Calu3 (cell line): ENCODE results near the gene DUSP16. TPM values are rescaled to one million over a fixed set of nuclear protein-coding genes. Genes with fewer than 3 reads are reported as not detected.

ENCODE experiments used
- BruUV-seq: library from RNA; stranded (reverse); fragments of 400-500 nt; replicated peaks from 2 replicates; lab custom pipeline; 2021; lab: Mats Ljungman, UMichigan
- CTCF ChIA-PET: fragments of 300-600 bp; sonication (Branson Sonifier 250); formaldehyde crosslinking; loops from one replicate; lab custom pipeline; 2022; ENCODE audit warnings: antibody characterized with exemption; lab: Charles Lee
- DNase-seq: peaks from one replicate; pipeline ENCODE4 v3.0.0; 2022
- H3K27ac Mint-ChIP-seq: one replicate; pipeline ENCODE4 v1.8.0; 2022; ENCODE audit warnings: mixed read lengths; ENCODE audit not compliant: unreplicated experiment
- H3K27me3 Mint-ChIP-seq: one replicate; pipeline ENCODE4 v1.8.0; 2022; ENCODE audit warnings: mixed read lengths; ENCODE audit not compliant: unreplicated experiment
- H3K36me3 Mint-ChIP-seq: one replicate; pipeline ENCODE4 v1.8.0; 2022; ENCODE audit warnings: mild to moderate bottlenecking, moderate library complexity, mixed read lengths; ENCODE audit not compliant: insufficient read depth, unreplicated experiment
- H3K4me1 Mint-ChIP-seq: one replicate; pipeline ENCODE4 v1.8.0; 2022; ENCODE audit warnings: mild to moderate bottlenecking, low read depth, mixed read lengths; ENCODE audit not compliant: unreplicated experiment
- H3K4me3 Mint-ChIP-seq: one replicate; pipeline ENCODE4 v1.8.0; 2022; ENCODE audit warnings: mild to moderate bottlenecking, low read depth, moderate library complexity, mixed read lengths; ENCODE audit not compliant: unreplicated experiment
- H3K9me3 Mint-ChIP-seq: one replicate; pipeline ENCODE4 v1.8.0; 2022; ENCODE audit warnings: low read depth, mixed read lengths; ENCODE audit not compliant: unreplicated experiment
- intact Hi-C: fragments of 100-400 bp; cut with micrococcal nuclease; formaldehyde crosslinking; loops from one replicate; pipeline ENCODE4 v1.10.0; 2022; ENCODE audit not compliant: unreplicated experiment
- total RNA-seq: library from RNA; stranded (reverse); gene quantifications from 2 replicates; pipeline ENCODE4 v1.2.3, GENCODE V29; 2022
- TF ChIP-seq, protein P1 (sequence below): fragments of 200-600 bp; IDR thresholded peaks from one replicate; pipeline ENCODE4 v1.8.0; 2022; ENCODE audit warnings: antibody characterized with exemption; ENCODE audit not compliant: unreplicated experiment

Gene DUSP16
- total RNA-seq, 1 experiment from 2014 or later, result 25.8 TPM

DNA sequence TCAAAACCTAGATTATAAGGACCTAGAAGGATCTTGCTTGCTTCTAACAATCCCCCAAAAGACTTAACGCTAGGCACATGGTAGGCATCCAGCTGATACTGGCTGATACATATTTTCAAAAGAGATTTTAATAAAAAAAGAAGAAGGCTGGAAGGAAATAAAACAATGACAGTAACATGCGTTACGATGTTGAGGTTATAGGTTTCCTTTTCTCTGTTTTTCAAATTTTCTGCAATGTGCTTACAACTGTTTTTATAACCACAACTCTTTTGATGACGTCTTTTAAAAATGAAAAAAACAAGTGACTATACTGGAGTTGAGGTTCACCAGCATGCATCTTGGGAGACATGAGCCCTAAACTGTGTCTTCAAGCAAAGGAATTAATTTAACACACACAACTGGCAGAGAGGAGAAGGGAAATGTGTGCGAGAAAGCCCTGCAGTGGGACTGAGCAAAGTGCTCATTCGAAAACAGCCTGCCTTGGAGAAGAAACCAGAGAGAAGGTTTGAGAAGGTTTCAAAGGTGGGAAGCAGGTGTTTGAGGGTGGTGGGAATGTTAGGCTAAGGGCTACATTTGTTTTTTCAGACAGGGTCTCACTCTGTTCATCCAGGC, 80.4 kb downstream of the DUSP16 start:
- intact Hi-C loops, result no loop called here
- H3K36me3 Mint-ChIP-seq, result no peaks in the 10 kb centered on the region
- TF ChIP-seq, protein P1, sequence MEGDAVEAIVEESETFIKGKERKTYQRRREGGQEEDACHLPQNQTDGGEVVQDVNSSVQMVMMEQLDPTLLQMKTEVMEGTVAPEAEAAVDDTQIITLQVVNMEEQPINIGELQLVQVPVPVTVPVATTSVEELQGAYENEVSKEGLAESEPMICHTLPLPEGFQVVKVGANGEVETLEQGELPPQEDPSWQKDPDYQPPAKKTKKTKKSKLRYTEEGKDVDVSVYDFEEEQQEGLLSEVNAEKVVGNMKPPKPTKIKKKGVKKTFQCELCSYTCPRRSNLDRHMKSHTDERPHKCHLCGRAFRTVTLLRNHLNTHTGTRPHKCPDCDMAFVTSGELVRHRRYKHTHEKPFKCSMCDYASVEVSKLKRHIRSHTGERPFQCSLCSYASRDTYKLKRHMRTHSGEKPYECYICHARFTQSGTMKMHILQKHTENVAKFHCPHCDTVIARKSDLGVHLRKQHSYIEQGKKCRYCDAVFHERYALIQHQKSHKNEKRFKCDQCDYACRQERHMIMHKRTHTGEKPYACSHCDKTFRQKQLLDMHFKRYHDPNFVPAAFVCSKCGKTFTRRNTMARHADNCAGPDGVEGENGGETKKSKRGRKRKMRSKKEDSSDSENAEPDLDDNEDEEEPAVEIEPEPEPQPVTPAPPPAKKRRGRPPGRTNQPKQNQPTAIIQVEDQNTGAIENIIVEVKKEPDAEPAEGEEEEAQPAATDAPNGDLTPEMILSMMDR, result no peak
- peaks cover 2% of the 10 kb centered on the region for H3K4me1 Mint-ChIP-seq
- H3K27me3 Mint-ChIP-seq, result no peaks in the 10 kb centered on the region
- H3K27ac Mint-ChIP-seq, result no peak overlapping the region
- BruUV-seq, result no TSS peak
- no peak overlapping the region for H3K4me3 Mint-ChIP-seq
- H3K9me3 Mint-ChIP-seq, result no peaks in the 10 kb centered on the region
- CTCF ChIA-PET, result no interaction called here
- no peak for DNase-seq

DNA sequence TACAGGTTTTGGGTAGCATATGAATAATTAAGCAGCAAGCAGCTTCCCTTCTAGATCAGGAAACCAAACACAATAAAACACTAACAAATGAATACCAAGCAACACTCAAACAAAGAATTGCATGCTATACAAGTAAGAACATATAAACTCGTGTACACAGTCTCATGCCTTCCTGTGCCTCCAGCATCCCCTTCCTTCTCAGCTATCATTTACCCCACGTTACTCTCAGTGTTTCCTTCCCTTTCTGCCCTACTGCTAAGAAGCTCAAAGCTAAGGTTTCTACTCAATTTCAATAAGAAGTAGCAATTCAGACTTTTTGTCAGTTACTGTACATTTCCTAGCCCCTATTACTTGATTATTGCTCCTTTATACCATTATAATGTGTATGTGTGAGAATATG, 81.0 kb downstream of the DUSP16 start:
- intact Hi-C loops, result no loop called here
- CTCF ChIA-PET, result no interaction called here
- no peak overlapping the region for H3K4me3 Mint-ChIP-seq
- TF ChIP-seq, protein P1, result no peak
- H3K9me3 Mint-ChIP-seq, result no peaks in the 10 kb centered on the region
- H3K27ac Mint-ChIP-seq, result no peak overlapping the region
- DNase-seq, result no peak
- H3K27me3 Mint-ChIP-seq, result no peaks in the 10 kb centered on the region
- BruUV-seq, result no TSS peak
- H3K36me3 Mint-ChIP-seq, result no peaks in the 10 kb centered on the region
- H3K4me1 Mint-ChIP-seq, result no peaks in the 10 kb centered on the region

DNA sequence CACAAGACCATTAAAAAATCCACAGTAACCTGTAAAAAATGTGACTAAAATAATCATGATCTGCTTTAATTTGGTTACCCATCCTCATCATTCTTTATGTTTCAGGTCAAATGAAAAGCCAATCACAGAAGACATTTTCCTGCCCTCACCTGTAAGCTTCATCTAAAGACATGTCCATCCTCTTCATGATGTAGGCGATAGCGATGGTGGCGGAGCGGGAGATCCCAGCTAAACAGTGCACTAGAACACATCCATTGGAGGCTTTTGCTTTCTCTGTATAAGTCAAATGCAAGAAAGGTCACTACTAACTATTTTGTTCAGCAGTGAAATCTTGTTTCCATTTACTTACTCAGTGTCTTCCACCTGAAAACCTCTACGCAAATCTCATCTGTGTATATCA, 82.6 kb downstream of the DUSP16 start:
- Mint-ChIP-seq H3K4me3 (no peak overlapping the region), H3K4me1 (no peaks in the 10 kb centered on the region), H3K9me3 (no peaks in the 10 kb centered on the region), H3K36me3 (peaks cover 5% of the 10 kb centered on the region), H3K27ac (no peak overlapping the region), H3K27me3 (no peaks in the 10 kb centered on the region)
- DNase-seq, result no peak
- intact Hi-C loops, result no loop called here
- no TSS peak for BruUV-seq
- TF ChIP-seq, protein P1, result no peak
- CTCF ChIA-PET, result no interaction called here

DNA sequence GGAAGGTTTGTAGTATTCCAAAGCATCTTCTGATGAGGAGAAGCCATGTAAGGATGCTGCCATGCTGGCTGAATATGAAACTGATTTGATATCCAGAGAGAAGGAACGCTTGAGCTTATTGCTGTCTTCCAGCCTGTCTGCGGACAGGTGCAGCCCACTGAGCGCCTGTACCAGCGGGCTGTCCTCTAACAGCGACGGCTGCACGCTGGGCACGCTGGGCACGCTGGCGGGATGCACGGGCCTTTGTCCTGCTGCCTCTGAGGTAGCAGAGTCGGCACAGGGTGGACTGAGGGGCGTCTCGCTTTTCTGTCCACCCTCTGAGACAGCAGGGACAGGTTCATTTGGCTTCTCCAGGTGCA, 85.2 kb downstream of the DUSP16 start:
- no peaks in the 10 kb centered on the region for H3K9me3 Mint-ChIP-seq
- H3K4me3 Mint-ChIP-seq, result no peak overlapping the region
- no peak overlapping the region for H3K27ac Mint-ChIP-seq
- H3K4me1 Mint-ChIP-seq, result no peaks in the 10 kb centered on the region
- intact Hi-C loops, result no loop called here
- TF ChIP-seq, protein P1, result no peak
- DNase-seq, result no peak
- BruUV-seq, result no TSS peak
- H3K36me3 Mint-ChIP-seq, result peaks cover 9% of the 10 kb centered on the region
- CTCF ChIA-PET, result no interaction called here
- no peaks in the 10 kb centered on the region for H3K27me3 Mint-ChIP-seq
